Measurements from ENCODE around the gene DDX60.
"Not testable (repeated sequence)": the region's sequence is repeated elsewhere in the genome, so short reads cannot be mapped to it uniquely, and the experiment has no call there.

The DDX60 gene

GRCh38 chr4:168318266-168318895 is at the start of gene DDX60:
TSS of gene DDX60 (minus strand) at chr4:168318752. CDS start at chr4:168311259, 7,493 bp downstream.
- DNase-seq = peak; percentile 52 to 80

- no peak for DNase-seq
Observed at GRCh38 chr4:168367065-168367464, 48.5 kb upstream of the DDX60 start.

GRCh38 chr4:168362025-168362401 is 43.5 kb upstream of the DDX60 start:
- no peak for DNase-seq

- no peak for DNase-seq
Observed at GRCh38 chr4:168361365-168362024, 42.9 kb upstream of the DDX60 start.

GRCh38 chr4:168360271-168360670 is 41.7 kb upstream of the DDX60 start:
- DNase-seq = no peak

- no peak for DNase-seq
Observed at GRCh38 chr4:168357941-168358340, 39.4 kb upstream of the DDX60 start.

- DNase-seq = no peak
Observed at GRCh38 chr4:168353746-168354145, 35.2 kb upstream of the DDX60 start.

GRCh38 chr4:168337550-168337940 is 19.0 kb upstream of the DDX60 start:
- DNase-seq = no peak

- no peak for DNase-seq
Observed at GRCh38 chr4:168336837-168337549, 18.4 kb upstream of the DDX60 start.

GRCh38 chr4:168335621-168336020 is 17.1 kb upstream of the DDX60 start:
- DNase-seq = no peak

- DNase-seq = no peak
Observed at GRCh38 chr4:168334053-168334452, 15.5 kb upstream of the DDX60 start.

- DNase-seq = not testable (repeated sequence)
Observed at GRCh38 chr4:168330575-168330974, 12.0 kb upstream of the DDX60 start.

- no peak for DNase-seq
Observed at GRCh38 chr4:168325591-168325990, 7.0 kb upstream of the DDX60 start.

GRCh38 chr4:168321006-168321405 is 2.5 kb upstream of the DDX60 start:
- no peak for DNase-seq

- DNase-seq = no peak
Observed at GRCh38 chr4:168319486-168320019, 1.0 kb upstream of the DDX60 start.

- DNase-seq = no peak
Observed at GRCh38 chr4:168317621-168318020, 931 bp downstream of the DDX60 start.

GRCh38 chr4:168309781-168310180 is 8.8 kb downstream of the DDX60 start:
- DNase-seq = no peak

GRCh38 chr4:168308912-168309311 is 9.6 kb downstream of the DDX60 start:
- no peak for DNase-seq

GRCh38 chr4:168306476-168306875 is 12.1 kb downstream of the DDX60 start:
- DNase-seq = no peak

GRCh38 chr4:168304744-168305459 is 13.7 kb downstream of the DDX60 start:
- DNase-seq = no peak

GRCh38 chr4:168303430-168303829 is 15.1 kb downstream of the DDX60 start:
- not testable (repeated sequence) for DNase-seq

- DNase-seq = no peak
Observed at GRCh38 chr4:168293386-168293975, 25.1 kb downstream of the DDX60 start.

- DNase-seq = no peak
Observed at GRCh38 chr4:168291242-168291641, 27.3 kb downstream of the DDX60 start.

Data from NCI-H526 (cell line).